ENCODE data around the gene BRF1.

- no peak for TF ChIP-seq POLR2A (IDR thresholded peaks at IDR 0.05)
- TF ChIP-seq CTCF (IDR thresholded peaks at IDR 0.05), result no peak
Measured at GRCh38 chr14:105161309-105161708, 139.5 kb downstream of the BRF1 start.
